BE2C (cell line): ENCODE results near the gene ZNF385B.

Experiments
- DNase-seq: peaks from one replicate; pipeline ENCODE4 v3.0.0-alpha.2; 2020
- H3K27me3 ChIP-seq: fragments of 250-450 bp; sonication (Bioruptor Pico); 2 replicates; pipeline ENCODE4 v1.5.1; 2020; ENCODE audit warnings: mild to moderate bottlenecking
- H3K36me3 ChIP-seq: fragments of 250-450 bp; sonication (Bioruptor Pico); 2 replicates; pipeline ENCODE4 v1.5.1; 2020; ENCODE audit warnings: mild to moderate bottlenecking
- H3K4me1 ChIP-seq: fragments of 250-450 bp; sonication (Bioruptor Pico); 2 replicates; pipeline ENCODE4 v1.5.1; 2020
- H3K4me3 ChIP-seq: 2 replicates; pipeline ENCODE4 v1.5.1; 2011; ENCODE audit warnings: low read depth, low read length
- H3K9me3 ChIP-seq: fragments of 250-450 bp; sonication (Bioruptor Pico); 2 replicates; pipeline ENCODE4 v1.5.1; 2020
- TF ChIP-seq, protein P1 (sequence below): IDR thresholded peaks from 2 replicates; pipeline ENCODE4 v1.5.1; 2012; ENCODE audit warnings: mild to moderate bottlenecking, low read depth, low read length

The ZNF385B gene

GRCh38 chr2:179805001-179805400 lies 56.4 kb downstream of the ZNF385B start:
- H3K27me3 ChIP-seq = no peaks in the 10 kb centered on the region
- no peaks in the 10 kb centered on the region for H3K36me3 ChIP-seq
- H3K4me1 ChIP-seq = no peaks in the 10 kb centered on the region
- no peak overlapping the region for H3K4me3 ChIP-seq
- H3K9me3 ChIP-seq = no peaks in the 10 kb centered on the region
- DNase-seq = no peak
- TF ChIP-seq, protein P1, sequence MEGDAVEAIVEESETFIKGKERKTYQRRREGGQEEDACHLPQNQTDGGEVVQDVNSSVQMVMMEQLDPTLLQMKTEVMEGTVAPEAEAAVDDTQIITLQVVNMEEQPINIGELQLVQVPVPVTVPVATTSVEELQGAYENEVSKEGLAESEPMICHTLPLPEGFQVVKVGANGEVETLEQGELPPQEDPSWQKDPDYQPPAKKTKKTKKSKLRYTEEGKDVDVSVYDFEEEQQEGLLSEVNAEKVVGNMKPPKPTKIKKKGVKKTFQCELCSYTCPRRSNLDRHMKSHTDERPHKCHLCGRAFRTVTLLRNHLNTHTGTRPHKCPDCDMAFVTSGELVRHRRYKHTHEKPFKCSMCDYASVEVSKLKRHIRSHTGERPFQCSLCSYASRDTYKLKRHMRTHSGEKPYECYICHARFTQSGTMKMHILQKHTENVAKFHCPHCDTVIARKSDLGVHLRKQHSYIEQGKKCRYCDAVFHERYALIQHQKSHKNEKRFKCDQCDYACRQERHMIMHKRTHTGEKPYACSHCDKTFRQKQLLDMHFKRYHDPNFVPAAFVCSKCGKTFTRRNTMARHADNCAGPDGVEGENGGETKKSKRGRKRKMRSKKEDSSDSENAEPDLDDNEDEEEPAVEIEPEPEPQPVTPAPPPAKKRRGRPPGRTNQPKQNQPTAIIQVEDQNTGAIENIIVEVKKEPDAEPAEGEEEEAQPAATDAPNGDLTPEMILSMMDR = no peak

- TF ChIP-seq, protein P1 = no peak
- H3K36me3 ChIP-seq = no peaks in the 10 kb centered on the region
- H3K4me3 ChIP-seq = no peak overlapping the region
- DNase-seq = no peak
- H3K4me1 ChIP-seq = no peaks in the 10 kb centered on the region
- H3K27me3 ChIP-seq = no peaks in the 10 kb centered on the region
- no peaks in the 10 kb centered on the region for H3K9me3 ChIP-seq
Observed at GRCh38 chr2:179804206-179804605, 57.2 kb downstream of the ZNF385B start.

GRCh38 chr2:179802051-179802882 lies 59.1 kb downstream of the ZNF385B start:
- DNase-seq = no peak
- no peaks in the 10 kb centered on the region for H3K36me3 ChIP-seq
- H3K4me3 ChIP-seq = no peak overlapping the region
- TF ChIP-seq, protein P1 = no peak
- H3K4me1 ChIP-seq = no peaks in the 10 kb centered on the region
- no peaks in the 10 kb centered on the region for H3K9me3 ChIP-seq
- H3K27me3 ChIP-seq = no peaks in the 10 kb centered on the region

GRCh38 chr2:179800776-179801175 lies 60.6 kb downstream of the ZNF385B start:
- no peaks in the 10 kb centered on the region for H3K4me1 ChIP-seq

GRCh38 chr2:179796213-179797007 lies 65.0 kb downstream of the ZNF385B start:
- H3K27me3 ChIP-seq = no peaks in the 10 kb centered on the region
- no peak overlapping the region for H3K4me3 ChIP-seq
- H3K9me3 ChIP-seq = no peaks in the 10 kb centered on the region
- no peaks in the 10 kb centered on the region for H3K36me3 ChIP-seq
- H3K4me1 ChIP-seq = no peaks in the 10 kb centered on the region
- no peak for DNase-seq
- TF ChIP-seq, protein P1 = no peak

More at GRCh38 chr2:179800776-179801175, 60.6 kb downstream of the ZNF385B start:
- Histone ChIP-seq H3K27me3 (no peaks in the 10 kb centered on the region), H3K9me3 (no peaks in the 10 kb centered on the region), H3K36me3 (no peaks in the 10 kb centered on the region), H3K4me3 (no peak overlapping the region)
- TF ChIP-seq, protein P1 = no peak
- DNase-seq = no peak
